K562 (cell line): ENCODE data around the gene MTHFSD. TPM values are rescaled to one million over a fixed set of nuclear protein-coding genes. Genes with fewer than 3 reads are reported as not detected.

Experiments used
- ATAC-seq: fragments of 200-7000 bp; cut with Tn5 transposase; 3 replicates; pipeline ENCODE4 v1.9.1; 2020; ENCODE audit warnings: moderate library complexity
- BruUV-seq: library from RNA; stranded (reverse); fragments of 400-500 nt; replicated peaks from 2 replicates; lab custom pipeline; 2021; lab: Mats Ljungman, UMichigan
- CTCF ChIA-PET: fragments of 300-600 bp; formaldehyde crosslinking; extraction: SDS; loops from one replicate; lab custom pipeline; 2021; ENCODE audit warnings: low intra/inter-chr PET ratio; lab: Yijun Ruan, JAX
- POLR2A ChIA-PET: fragments of 300-600, 350-650 bp; sonication (Branson Sonifier 250); formaldehyde crosslinking; extraction: SDS; loops from one replicate; lab custom pipeline; 2021; ENCODE audit warnings: antibody characterized with exemption, inconsistent platforms; lab: Yijun Ruan, JAX
- DNase-seq, 4 experiments: peaks; one replicate each; pipeline versions ENCODE4 v3.0.0 to v3.0.0-alpha.2; 2011 to 2018; ENCODE audit warnings: low spot score in 3 of 4, mixed read lengths in 3 of 4; ENCODE audit errors: extremely low read depth in 1 of 4
- FAIRE-seq: peaks from 2 replicates; lab custom pipeline; 2011; peaks lifted over from hg19 to GRCh38; lab: Jason Lieb, UNC
- H2AFZ ChIP-seq: 2 replicates; pipeline ENCODE4 v1.6.0; 2011; ENCODE audit warnings: low read depth, low read length, control low read depth, inconsistent platforms
- H3K27ac ChIP-seq: fragments of 200-600 bp; 3 replicates; pipeline ENCODE4 v1.8.0; 2011; ENCODE audit warnings: low read depth, mild to moderate bottlenecking, control low read depth, inconsistent platforms, low read length, moderate library complexity, mixed read lengths; ENCODE audit errors: extremely low read depth
- H3K27me3 ChIP-seq, 2 experiments: fragments of 300-600 bp in 1 of 2; 2 replicates in 1 of 2; 3 replicates in 1 of 2; pipeline versions ENCODE4 v1.6.0 to v1.8.0; 2011; ENCODE audit warnings: inconsistent platforms in 2 of 2, low read length in 2 of 2, mild to moderate bottlenecking in 1 of 2, mixed read lengths in 1 of 2, moderate library complexity in 1 of 2; ENCODE audit not compliant: control insufficient read depth in 2 of 2, insufficient read depth in 2 of 2
- H3K36me3 ChIP-seq: fragments of 300-600 bp; 3 replicates; pipeline ENCODE4 v1.8.0; 2011; ENCODE audit warnings: mild to moderate bottlenecking, low read length, inconsistent platforms; ENCODE audit not compliant: control insufficient read depth, insufficient read depth
- H3K4me1 ChIP-seq, 2 experiments: fragments of 200-600 bp in 1 of 2; replicated peaks in 1 of 2; 2 replicates in 1 of 2; 3 replicates in 1 of 2; pipeline versions ENCODE4 v1.5.1 to v1.8.0; 2011; ENCODE audit warnings: inconsistent platforms in 2 of 2, low read length in 2 of 2, mild to moderate bottlenecking in 1 of 2, mixed read lengths in 1 of 2, moderate library complexity in 1 of 2; ENCODE audit not compliant: control insufficient read depth in 2 of 2, insufficient read depth in 2 of 2
- H3K4me2 ChIP-seq: 2 replicates; pipeline ENCODE4 v1.6.1; 2011; ENCODE audit warnings: low read length, control low read depth, inconsistent platforms, mixed read lengths; ENCODE audit not compliant: insufficient read depth
- H3K4me3 ChIP-seq: fragments of 200-600 bp; sonication (generic), shearing (Covaris generic); 2 replicates; pipeline ENCODE4 v1.5.1; 2016; ENCODE audit warnings: control low read depth, inconsistent platforms
- H3K79me2 ChIP-seq: fragments of 200-600 bp; 3 replicates; pipeline ENCODE4 v1.8.0; 2011; ENCODE audit warnings: low read length, inconsistent platforms; ENCODE audit not compliant: control insufficient read depth, insufficient read depth
- H3K9ac ChIP-seq, 2 experiments: 2 replicates each; pipeline versions ENCODE4 v1.6.0 to v1.6.1; 2011; ENCODE audit warnings: low read depth in 2 of 2, low read length in 2 of 2, control low read depth in 1 of 2, inconsistent platforms in 1 of 2, mild to moderate bottlenecking in 1 of 2, mixed read lengths in 1 of 2; ENCODE audit not compliant: insufficient read depth in 1 of 2
- H3K9me1 ChIP-seq: one replicate; pipeline ENCODE4 v1.6.0; 2011; ENCODE audit warnings: inconsistent platforms, mild to moderate bottlenecking, low read length, moderate library complexity; ENCODE audit not compliant: control insufficient read depth, insufficient read depth
- H3K9me3 ChIP-seq: replicated peaks from 2 replicates; pipeline ENCODE4 v1.5.1; 2011; ENCODE audit warnings: low read depth, low read length, inconsistent platforms; ENCODE audit not compliant: control insufficient read depth, insufficient read depth
- H4K20me1 ChIP-seq: replicated peaks from 2 replicates; pipeline ENCODE4 v1.6.1; 2011; ENCODE audit warnings: low read length, inconsistent platforms, mixed read lengths; ENCODE audit not compliant: control insufficient read depth, insufficient read depth
- CBX2 ChIP-seq: fragments of 200-600 bp; sonication (generic); IDR thresholded peaks from one replicate; pipeline ENCODE4 v1.6.1; 2012; ENCODE audit warnings: mild to moderate bottlenecking, low read length, inconsistent platforms; ENCODE audit not compliant: insufficient read depth, poor library complexity, severe bottlenecking
- HNRNPUL1 ChIP-seq: fragments of 200-400 bp; formaldehyde crosslinking; IDR thresholded peaks from 2 replicates; pipeline ENCODE4 v1.6.1; 2017; ENCODE audit warnings: low read length
- MEF2D ChIP-seq: conservative IDR thresholded peaks from 2 replicates; pipeline ENCODE4 v1.6.1; 2016; ENCODE audit warnings: low read depth, missing genetic modification characterization, missing compliant biosample characterization
- POLR3G ChIP-seq: IDR thresholded peaks from 2 replicates; pipeline ENCODE4 v1.6.1; 2011; ENCODE audit not compliant: insufficient read length, insufficient replicate concordance; ENCODE audit errors: extremely low read depth
- PPARD ChIP-seq: fragments of 250-450 bp; sonication (Bioruptor Pico); IDR thresholded peaks from 2 replicates; pipeline ENCODE4 v1.8.0; 2022; ENCODE audit warnings: inconsistent platforms, mild to moderate bottlenecking, moderate library complexity
- ZHX1 ChIP-seq: fragments of 150-350 bp; conservative IDR thresholded peaks from 2 replicates; pipeline ENCODE4 v1.6.1; 2014; ENCODE audit warnings: low read length
- ZNF277 ChIP-seq: fragments of 250-450 bp; sonication (Bioruptor Pico); IDR thresholded peaks from 2 replicates; pipeline ENCODE4 v1.8.0; 2022; ENCODE audit warnings: inconsistent platforms, mild to moderate bottlenecking, moderate library complexity, borderline replicate concordance
- ZNF316 ChIP-seq: fragments of 450-650 bp; IDR thresholded peaks from 2 replicates; pipeline ENCODE4 v1.6.1; 2016
- ZNF764 ChIP-seq: fragments of 250-450 bp; sonication (Bioruptor Pico); IDR thresholded peaks from 2 replicates; pipeline ENCODE4 v1.4.0; 2020; ENCODE audit warnings: low read depth, mild to moderate bottlenecking, moderate library complexity
- ZNF778 ChIP-seq: fragments of 450-650 bp; formaldehyde crosslinking; IDR thresholded peaks from 2 replicates; pipeline ENCODE4 v1.4.0; 2020; ENCODE audit warnings: mild to moderate bottlenecking, moderate library complexity
- WGBS: fragments of 100-300 bp; shearing (Covaris generic); methylation state at CpG from one replicate; pipeline ENCODE4 v1.1.6; 2016; ENCODE audit warnings: low coverage, mixed read lengths; ENCODE audit not compliant: insufficient coverage; ENCODE audit errors: missing lambda C conversion rate; 5-methylcytosine and 5-hydroxymethylcytosine counted together
- in situ Hi-C: fragments of 300-500 bp; cut with MboI; formaldehyde crosslinking; loops from 4 replicates; pipeline ENCODE4 v1.15.0; 2018; ENCODE audit warnings: inconsistent platforms, mixed read lengths
- intact Hi-C: fragments of 100-400 bp; cut with micrococcal nuclease; formaldehyde crosslinking; loops from 2 replicates; pipeline ENCODE4 v1.14.2; 2022
- polyA plus RNA-seq, 8 experiments: library from polyadenylated mRNA; depleted of rRNA in 4 of 8; stranded (reverse) in 5 of 8; unstranded in 3 of 8; fragments of >200 nt; fragmentation: Nextera tagmentation in 2 of 8; fragmentation: Illumina TruSeq in 1 of 8; extraction: Ambion mirVana in 2 of 8; extraction: Trizol in 1 of 8; gene quantifications; 2 replicates each; pipeline versions ENCODE4 v1.2.1 to v1.2.3, GENCODE V29; 2011 to 2014; ENCODE audit warnings: inconsistent platforms in 1 of 8, missing spikeins in 1 of 8
- total RNA-seq, 7 experiments: library from RNA; depleted of rRNA in 6 of 7; stranded (reverse); fragments of >200 nt in 6 of 7; fragmentation: Illumina TruSeq in 2 of 7; extraction: Trizol in 2 of 7; gene quantifications; 2 replicates each; pipeline versions ENCODE4 v1.2.1 to v1.2.3, GENCODE V29; 2011 to 2021; ENCODE audit warnings: low replicate concordance in 1 of 7

MTHFSD gene
- total and polyA plus RNA-seq, 9 of the 15 experiments (the other 6 are each of a cell fraction or from before 2014, with no cell fraction given) = 3.2 to 20.2 (median 12.0) TPM

- no peak for TF ChIP-seq ZNF277
Measured at GRCh38 chr16:86579268-86580062, 24.4 kb upstream of the MTHFSD start (continued).

- H3K4me1 ChIP-seq = peaks cover 0 to 19% of the 10 kb centered on the region in 2 experiments; a peak in 3 of 5 replicates
- H3K36me3 ChIP-seq = no peaks in the 10 kb centered on the region
- POLR2A ChIA-PET = interaction anchor here (0.5 to 0.7 kb wide), 2 partner anchors 12 to 28 kb away, joined by 3 read pairs; partner anchors contain the start of gene FOXC2
- DNase-seq (no peak), ATAC-seq (no peak), FAIRE-seq (no peak)
- no peak overlapping the region for H2AFZ ChIP-seq
- no peak overlapping the region for H3K4me2 ChIP-seq
- in situ Hi-C loops = no loop called here
- peaks cover 33 to 56% of the 10 kb centered on the region in 2 experiments for H3K27me3 ChIP-seq
- H3K9me3 ChIP-seq = no peaks in the 10 kb centered on the region
- CTCF ChIA-PET = no interaction called here
- no peaks in the 10 kb centered on the region for H3K9me1 ChIP-seq
- H3K79me2 ChIP-seq = no peaks in the 10 kb centered on the region
- no peak overlapping the region for H3K9ac ChIP-seq
- peaks cover under 1% of the 10 kb centered on the region; the same call in 1 of the 2 replicates for H4K20me1 ChIP-seq
- intact Hi-C loops = no loop called here
- BruUV-seq = no TSS peak
- H3K27ac ChIP-seq = no peak overlapping the region
- no peak overlapping the region for H3K4me3 ChIP-seq
- WGBS = 22% methylated on average over 48 of the region's 69 CpGs
- TF ChIP-seq ZHX1 (no peak), HNRNPUL1 (no peak), CBX2 (no peak), ZNF316 (no peak), MEF2D (tag) (no peak), ZNF764 (CRISPR knock-in tag) (no peak), PPARD (CRISPR knock-in tag) (no peak), POLR3G (no peak), ZNF778 (CRISPR knock-in tag) (no peak)
- TF ChIP-seq, all 486 proteins: peak for 0
Measured at GRCh38 chr16:86578611-86579267, 23.7 kb upstream of the MTHFSD start.
